Measurements from ENCODE around the gene FBRSL1.

FBRSL1 gene

DNA sequence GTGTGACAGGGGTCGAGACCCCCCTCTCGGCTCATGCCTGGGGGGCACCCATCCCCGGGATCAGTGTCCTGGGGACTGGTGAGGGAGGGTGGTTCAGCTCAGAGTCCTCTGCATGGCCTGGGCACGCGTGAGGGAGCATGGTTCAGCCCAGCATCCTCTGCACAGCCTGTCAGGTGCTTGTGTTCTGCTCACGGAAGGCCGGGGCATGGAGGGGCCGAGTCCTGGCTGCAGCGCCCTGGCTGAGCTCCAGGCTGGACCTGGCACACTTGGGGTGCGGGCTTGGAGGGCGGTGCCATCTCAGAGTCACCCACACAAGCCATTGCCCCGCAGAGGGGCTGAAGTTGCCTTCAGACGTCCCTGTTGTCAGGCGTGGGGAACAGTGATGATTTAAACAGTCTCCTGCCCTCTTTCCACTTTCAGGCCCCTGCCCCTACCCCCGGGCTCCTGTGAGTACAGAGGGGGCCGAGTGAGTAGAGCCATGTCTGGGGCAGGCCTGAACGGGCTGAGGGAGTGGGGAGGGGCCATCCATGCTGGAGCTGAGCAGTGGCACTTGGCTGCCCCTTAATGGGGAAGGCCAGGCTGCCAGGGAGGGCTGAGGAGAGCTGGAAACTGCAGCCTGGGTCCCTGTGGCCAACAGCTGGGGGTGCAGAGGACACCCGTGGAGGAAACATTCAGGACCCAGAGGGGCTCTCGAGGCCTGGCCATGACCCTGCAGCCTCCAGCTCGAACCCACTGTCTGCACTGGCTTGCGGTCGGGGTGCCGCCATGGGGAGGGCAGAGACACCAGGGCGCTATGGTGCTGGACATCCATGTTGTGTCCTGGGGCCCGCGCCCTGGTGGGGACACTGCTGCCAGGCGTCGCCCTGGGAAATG lies 22.5 kb downstream of the FBRSL1 start:
- Histone ChIP-seq H3K36me3 (ENCODE audit: control insufficient read depth, insufficient read depth, low read length) (peaks cover 3% of the 10 kb centered on the region), H3K4me3 (replicated peaks; ENCODE audit: low read depth, low read length) (no peak overlapping the region), H3K27me3 (replicated peaks; ENCODE audit: control insufficient read depth, insufficient read depth, low read length) (no peaks in the 10 kb centered on the region)
- TF ChIP-seq, protein P1, sequence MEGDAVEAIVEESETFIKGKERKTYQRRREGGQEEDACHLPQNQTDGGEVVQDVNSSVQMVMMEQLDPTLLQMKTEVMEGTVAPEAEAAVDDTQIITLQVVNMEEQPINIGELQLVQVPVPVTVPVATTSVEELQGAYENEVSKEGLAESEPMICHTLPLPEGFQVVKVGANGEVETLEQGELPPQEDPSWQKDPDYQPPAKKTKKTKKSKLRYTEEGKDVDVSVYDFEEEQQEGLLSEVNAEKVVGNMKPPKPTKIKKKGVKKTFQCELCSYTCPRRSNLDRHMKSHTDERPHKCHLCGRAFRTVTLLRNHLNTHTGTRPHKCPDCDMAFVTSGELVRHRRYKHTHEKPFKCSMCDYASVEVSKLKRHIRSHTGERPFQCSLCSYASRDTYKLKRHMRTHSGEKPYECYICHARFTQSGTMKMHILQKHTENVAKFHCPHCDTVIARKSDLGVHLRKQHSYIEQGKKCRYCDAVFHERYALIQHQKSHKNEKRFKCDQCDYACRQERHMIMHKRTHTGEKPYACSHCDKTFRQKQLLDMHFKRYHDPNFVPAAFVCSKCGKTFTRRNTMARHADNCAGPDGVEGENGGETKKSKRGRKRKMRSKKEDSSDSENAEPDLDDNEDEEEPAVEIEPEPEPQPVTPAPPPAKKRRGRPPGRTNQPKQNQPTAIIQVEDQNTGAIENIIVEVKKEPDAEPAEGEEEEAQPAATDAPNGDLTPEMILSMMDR (IDR thresholded peaks at IDR 0.05; ENCODE audit: insufficient read depth, low read length, poor library complexity, severe bottlenecking) = no peak
- DNase-seq (ENCODE audit: extremely low read depth, insufficient read length) = no peak

GRCh38 chr12:132513070-132513398 lies 23.1 kb downstream of the FBRSL1 start:
- H3K36me3 ChIP-seq (ENCODE audit: control insufficient read depth, insufficient read depth, low read length) = peaks cover 4% of the 10 kb centered on the region
- DNase-seq (ENCODE audit: extremely low read depth, insufficient read length) = no peak
- H3K4me3 ChIP-seq (replicated peaks; ENCODE audit: low read depth, low read length) = no peak overlapping the region
- H3K27me3 ChIP-seq (replicated peaks; ENCODE audit: control insufficient read depth, insufficient read depth, low read length) = no peaks in the 10 kb centered on the region
- TF ChIP-seq, protein P1 (IDR thresholded peaks at IDR 0.05; ENCODE audit: insufficient read depth, low read length, poor library complexity, severe bottlenecking) = no peak

- Histone ChIP-seq H3K36me3 (ENCODE audit: control insufficient read depth, insufficient read depth, low read length) (peaks cover 6% of the 10 kb centered on the region), H3K27me3 (replicated peaks; ENCODE audit: control insufficient read depth, insufficient read depth, low read length) (no peaks in the 10 kb centered on the region), H3K4me3 (replicated peaks; ENCODE audit: low read depth, low read length) (no peak overlapping the region)
- no peak for DNase-seq (ENCODE audit: extremely low read depth, insufficient read length)
- TF ChIP-seq, protein P1 (IDR thresholded peaks at IDR 0.05; ENCODE audit: insufficient read depth, low read length, poor library complexity, severe bottlenecking) = no peak
Observed at GRCh38 chr12:132513458-132514135, 23.6 kb downstream of the FBRSL1 start.

DNA sequence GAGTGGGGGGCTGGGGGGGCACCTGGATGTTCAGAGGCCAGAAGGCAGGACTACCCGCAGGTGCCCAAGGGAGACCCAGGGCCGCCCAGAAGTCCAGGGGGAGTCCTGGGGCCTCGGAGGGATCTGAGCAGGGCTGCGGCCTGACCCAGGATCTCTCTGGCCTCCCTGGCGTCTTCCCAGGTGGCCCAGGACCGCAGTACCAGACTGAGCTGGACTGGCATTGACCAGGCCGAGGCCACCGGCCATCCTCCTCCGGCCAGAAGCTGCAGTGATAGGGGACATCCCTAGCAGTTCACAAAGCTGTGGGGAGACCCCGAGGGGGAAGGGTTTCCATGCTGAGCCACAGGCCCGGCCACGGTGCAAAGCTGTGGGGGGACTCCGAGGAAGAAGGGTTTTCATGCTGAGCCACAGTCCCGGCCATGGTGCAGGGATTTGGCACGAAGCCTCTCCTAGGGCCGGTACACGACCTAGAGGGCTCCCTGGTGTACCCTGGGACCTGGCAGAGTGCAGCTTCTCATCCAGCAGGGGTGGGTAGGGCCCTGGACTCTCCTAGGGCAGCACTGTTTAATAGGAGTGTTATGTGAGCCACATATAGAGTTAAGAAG lies 24.4 kb downstream of the FBRSL1 start:
- H3K4me3 ChIP-seq (replicated peaks; ENCODE audit: low read depth, low read length) = no peak overlapping the region
- H3K27me3 ChIP-seq (replicated peaks; ENCODE audit: control insufficient read depth, insufficient read depth, low read length) = no peaks in the 10 kb centered on the region
- DNase-seq (ENCODE audit: extremely low read depth, insufficient read length) = no peak
- TF ChIP-seq, protein P1 (IDR thresholded peaks at IDR 0.05; ENCODE audit: insufficient read depth, low read length, poor library complexity, severe bottlenecking) = no peak
- peaks cover 6% of the 10 kb centered on the region for H3K36me3 ChIP-seq (ENCODE audit: control insufficient read depth, insufficient read depth, low read length)

DNA sequence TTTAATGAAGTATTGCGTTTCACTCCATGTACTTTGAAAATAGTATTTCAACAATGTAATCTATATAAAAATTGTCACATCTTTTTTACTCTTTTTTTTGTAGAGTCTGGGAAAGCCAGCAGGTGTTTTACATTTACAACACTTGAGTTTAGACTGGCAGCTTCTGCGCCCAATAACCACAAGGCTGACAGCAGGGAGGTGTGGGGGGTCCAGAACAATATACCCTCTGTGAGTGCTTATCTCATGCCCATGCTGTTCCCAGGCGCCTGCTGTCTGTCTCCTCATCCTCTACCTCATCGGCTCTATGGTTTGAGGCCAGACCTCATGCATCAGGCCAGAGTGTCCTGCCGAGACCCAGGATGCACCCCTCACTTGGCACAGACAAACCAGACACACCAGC lies 24.9 kb downstream of the FBRSL1 start:
- no peak for DNase-seq (ENCODE audit: extremely low read depth, insufficient read length)
- H3K4me3 ChIP-seq (replicated peaks; ENCODE audit: low read depth, low read length) = no peak overlapping the region
- peaks cover 6% of the 10 kb centered on the region for H3K36me3 ChIP-seq (ENCODE audit: control insufficient read depth, insufficient read depth, low read length)
- no peaks in the 10 kb centered on the region for H3K27me3 ChIP-seq (replicated peaks; ENCODE audit: control insufficient read depth, insufficient read depth, low read length)
- TF ChIP-seq, protein P1 (IDR thresholded peaks at IDR 0.05; ENCODE audit: insufficient read depth, low read length, poor library complexity, severe bottlenecking) = no peak
